IPS DF 19.7 (cell line): Measurements from ENCODE around the gene DCBLD1.

Source experiments
- DNase-seq: peaks from one replicate; pipeline ENCODE4 v3.0.0-alpha.2; 2013; ENCODE audit warnings: low read depth, low spot score

Gene DCBLD1

GRCh38 chr6:117530467-117531242, 48.2 kb downstream of the DCBLD1 start:
- no peak for DNase-seq

DNA sequence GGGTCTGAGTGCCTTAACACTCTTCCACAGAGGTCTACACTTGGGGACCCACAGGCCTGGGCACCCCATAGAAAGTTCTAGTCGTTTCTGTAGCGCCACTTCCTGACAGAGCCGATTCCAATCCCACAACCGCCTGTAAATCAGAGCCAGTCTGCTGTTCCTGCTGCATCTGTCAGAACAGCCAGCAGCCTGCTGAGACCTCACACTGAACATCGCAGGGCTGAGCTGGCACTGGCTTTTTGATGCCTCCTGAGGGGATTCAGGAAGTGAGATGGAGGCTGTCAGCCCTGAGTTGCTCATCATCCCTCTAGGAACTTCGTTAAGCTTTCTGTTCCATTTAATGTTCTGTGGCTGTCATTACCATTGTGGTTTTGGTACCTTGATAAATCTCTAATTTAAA, 48.9 kb downstream of the DCBLD1 start:
- DNase-seq: no peak

DNA sequence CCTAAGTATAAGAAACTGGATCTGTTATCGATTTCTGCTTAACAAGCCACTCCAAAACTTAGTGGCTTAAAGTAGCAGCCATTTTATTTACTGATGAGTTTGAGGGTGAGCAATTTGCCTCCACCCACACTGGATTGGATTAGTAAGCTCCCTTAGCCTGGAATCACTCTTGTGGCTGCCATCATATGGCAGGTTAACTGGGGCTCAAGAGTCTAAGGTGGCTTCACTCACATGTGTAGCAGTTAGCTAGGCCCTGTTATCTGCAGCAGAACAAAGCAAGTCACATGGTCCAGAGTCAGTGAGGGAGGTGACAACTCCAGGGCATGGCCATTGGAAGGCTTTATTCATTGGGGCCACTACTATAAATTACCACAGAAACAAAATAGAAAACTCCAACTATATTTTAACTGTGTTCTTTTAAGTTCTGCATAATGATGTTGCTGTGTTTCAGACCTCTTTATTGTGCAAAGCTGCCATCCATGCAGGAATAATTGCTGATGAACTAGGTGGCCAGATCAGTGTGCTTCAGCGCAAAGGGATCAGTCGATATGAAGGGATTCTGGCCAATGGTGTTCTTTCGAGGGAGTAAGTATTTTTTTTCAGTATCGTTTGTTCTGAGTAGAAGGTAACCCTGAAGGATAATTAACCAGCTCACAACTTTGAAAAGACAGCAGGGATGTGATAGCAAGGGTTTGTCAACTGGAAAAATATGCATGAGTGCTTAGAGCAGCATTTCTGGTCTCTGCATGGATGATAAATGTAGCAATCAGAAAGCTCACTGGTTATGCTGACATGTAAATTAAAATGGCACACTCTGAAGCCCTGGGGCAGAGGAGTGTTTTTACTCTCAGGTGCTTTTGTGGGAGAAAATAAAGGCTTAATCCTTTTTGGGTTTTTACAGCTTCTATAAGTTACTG, 49.6 kb downstream of the DCBLD1 start:
- no peak for DNase-seq

GRCh38 chr6:117533775-117534174, 51.3 kb downstream of the DCBLD1 start:
- no peak for DNase-seq

GRCh38 chr6:117534974-117535373, 52.5 kb downstream of the DCBLD1 start:
- DNase-seq: no peak

DNA sequence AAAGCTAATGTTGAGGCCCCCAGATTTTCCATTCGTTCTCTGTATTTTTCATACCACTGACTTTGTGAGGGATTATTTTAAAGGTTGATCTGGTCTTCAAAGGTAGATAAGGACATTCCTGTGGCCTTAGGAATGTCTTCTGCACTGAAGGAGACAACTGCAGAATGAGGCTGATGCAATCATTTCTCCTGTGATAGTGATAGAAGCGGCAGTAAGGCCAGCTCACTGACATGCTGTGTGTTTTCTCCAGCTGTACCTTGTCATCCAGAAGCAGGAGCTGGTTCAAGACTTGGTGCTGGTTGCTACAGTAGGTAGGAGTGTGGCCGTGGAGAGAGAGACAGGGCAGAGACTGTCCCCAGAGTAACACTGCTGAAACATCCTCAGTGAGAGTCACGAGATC, 53.8 kb downstream of the DCBLD1 start:
- DNase-seq: no peak

GRCh38 chr6:117538615-117539014, 56.1 kb downstream of the DCBLD1 start:
- no peak for DNase-seq

DNA sequence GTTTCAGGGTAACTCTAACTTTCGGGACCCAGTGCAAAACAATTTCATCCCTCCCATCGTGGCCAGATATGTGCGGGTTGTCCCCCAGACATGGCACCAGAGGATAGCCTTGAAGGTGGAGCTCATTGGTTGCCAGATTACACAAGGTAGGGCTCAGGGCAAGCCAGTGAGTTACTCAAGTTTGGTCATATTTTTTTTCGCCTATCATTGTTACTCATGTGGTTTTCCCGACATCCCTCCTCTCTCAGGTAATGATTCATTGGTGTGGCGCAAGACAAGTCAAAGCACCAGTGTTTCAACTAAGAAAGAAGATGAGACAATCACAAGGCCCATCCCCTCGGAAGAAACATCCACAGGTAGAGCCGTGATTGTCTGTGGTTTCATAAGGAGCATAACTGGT, 58.2 kb downstream of the DCBLD1 start:
- DNase-seq: no peak

DNA sequence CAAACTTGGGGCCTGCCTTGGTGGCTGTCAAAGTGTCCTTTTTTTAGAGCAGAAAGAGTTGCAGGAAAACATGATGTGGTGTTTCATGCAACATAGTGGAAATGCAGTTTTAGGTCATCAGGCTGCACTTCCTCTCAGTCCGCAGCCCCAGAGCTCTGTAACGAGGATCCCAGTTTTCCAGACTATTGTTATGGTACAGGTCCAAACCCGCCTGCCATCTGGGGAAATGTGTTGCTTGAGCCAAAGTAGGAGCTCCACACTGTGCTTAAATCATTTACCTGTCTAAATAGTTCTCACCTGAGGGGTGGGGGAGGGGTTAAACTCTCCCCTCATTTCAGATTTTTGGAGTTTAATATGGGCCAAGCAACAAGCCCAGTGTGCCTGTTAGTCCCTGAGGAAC, 60.0 kb downstream of the DCBLD1 start:
- no peak for DNase-seq

DNA sequence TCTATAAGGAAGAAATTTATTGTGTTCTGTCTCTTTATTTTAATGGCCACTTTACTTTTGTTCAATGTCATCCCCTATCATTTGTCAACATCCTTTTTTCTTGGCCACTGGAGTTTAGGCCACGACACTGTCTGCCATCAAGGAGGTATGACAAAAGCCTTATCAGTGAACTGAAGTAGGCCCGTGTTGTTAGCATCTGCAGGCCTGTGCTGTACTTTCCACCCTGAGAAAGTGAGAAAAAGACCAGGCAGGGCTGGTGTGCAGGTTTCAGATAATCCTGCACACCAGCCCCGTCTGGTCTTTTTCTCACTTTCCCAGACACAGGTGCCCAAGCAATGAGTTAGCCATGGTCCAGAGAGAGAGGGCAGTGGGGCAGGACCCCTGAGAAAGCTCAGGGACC, 62.2 kb downstream of the DCBLD1 start:
- no peak for DNase-seq

DNA sequence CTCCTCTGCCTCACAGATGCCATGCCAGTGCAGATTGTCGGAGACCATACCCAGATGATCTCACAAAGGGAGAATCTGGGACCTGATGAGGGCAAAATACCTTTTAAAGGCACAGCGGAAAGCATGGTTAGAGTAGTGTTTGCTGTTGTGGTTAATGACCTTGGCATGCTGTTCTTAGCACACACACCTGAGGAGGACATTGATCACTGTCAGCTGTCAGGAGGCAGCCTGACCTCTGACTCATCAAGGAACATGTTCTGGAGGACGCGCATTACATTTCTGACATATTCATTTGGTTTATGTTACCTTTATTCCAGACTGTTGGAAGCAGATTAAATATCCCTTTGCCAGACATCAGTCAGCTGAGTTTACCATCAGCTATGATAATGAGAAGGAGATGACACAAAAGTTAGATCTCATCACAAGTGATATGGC, 62.7 kb downstream of the DCBLD1 start:
- no peak for DNase-seq

GRCh38 chr6:117546674-117547073, 64.2 kb downstream of the DCBLD1 start:
- no peak for DNase-seq

GRCh38 chr6:117547688-117548621, 65.5 kb downstream of the DCBLD1 start:
- no peak for DNase-seq

GRCh38 chr6:117548797-117549301, 66.4 kb downstream of the DCBLD1 start:
- no peak for DNase-seq

GRCh38 chr6:117549611-117550010, 67.1 kb downstream of the DCBLD1 start:
- DNase-seq: no peak

- no peak for DNase-seq
Observed at GRCh38 chr6:117550078-117550600, 67.7 kb downstream of the DCBLD1 start.

DNA sequence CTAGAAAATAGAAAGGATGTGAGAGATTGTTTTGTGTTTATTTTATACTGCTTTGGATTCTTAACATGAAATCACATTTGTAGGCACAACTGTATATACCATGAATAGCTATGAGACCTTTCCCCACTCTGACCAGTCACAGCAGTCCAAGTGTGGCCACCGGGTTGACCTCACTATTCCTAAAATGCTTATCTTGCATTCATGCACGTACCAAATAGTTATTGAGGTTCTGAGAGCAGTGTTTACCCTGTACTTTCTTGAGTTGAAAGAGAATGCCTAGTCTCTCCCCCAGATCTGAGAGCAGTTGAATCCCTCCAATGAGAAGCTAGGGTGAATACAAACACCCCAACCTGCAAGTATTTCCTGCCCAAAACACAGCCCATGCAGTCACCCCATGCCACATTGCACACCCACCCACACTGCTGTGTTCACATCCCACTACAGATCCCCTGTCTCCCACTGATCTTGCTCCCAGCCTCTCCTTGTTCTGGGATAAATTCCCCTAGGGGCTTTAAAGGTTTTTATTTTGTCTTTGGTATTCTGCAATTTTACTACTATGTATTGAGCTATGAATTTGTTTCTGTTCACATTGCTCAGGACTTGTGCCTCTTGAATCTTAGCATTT, 68.3 kb downstream of the DCBLD1 start:
- DNase-seq: no peak

- no peak for DNase-seq
Observed at GRCh38 chr6:117552618-117553017, 70.1 kb downstream of the DCBLD1 start.

GRCh38 chr6:117553142-117553541, 70.7 kb downstream of the DCBLD1 start:
- no peak for DNase-seq

- DNase-seq: no peak
Observed at GRCh38 chr6:117555262-117555849, 72.9 kb downstream of the DCBLD1 start.
